ENCODE measurements around the gene SLC17A3.

Gene SLC17A3

GRCh38 chr6:25888626-25889025, 14.6 kb upstream of the SLC17A3 start:
- DNase-seq = no peak

DNA sequence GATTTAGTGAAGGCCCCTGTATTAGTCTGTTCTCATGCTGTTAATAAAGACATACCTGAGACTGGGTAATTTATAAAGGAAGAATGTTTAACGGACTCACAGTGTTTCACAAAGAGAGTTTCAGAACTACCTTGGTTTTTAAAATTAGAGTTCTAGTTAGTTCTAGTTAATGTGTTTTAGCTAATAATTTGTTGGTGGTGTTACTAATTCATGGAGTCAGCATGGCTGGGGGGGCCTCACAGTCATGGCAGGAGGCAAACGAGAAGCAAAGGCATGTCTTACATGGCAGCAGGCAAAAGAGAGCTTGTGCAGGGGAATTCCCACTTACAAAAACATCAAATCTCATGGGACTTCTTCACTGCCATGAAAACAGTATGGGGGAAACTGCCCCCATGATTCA, 12.0 kb upstream of the SLC17A3 start:
- no peak for DNase-seq

- DNase-seq = peak in 1 of 3 donors; percentile 13
These were observed 9.9 kb upstream of the SLC17A3 start for GRCh38 chr6:25883991-25884390.

DNA sequence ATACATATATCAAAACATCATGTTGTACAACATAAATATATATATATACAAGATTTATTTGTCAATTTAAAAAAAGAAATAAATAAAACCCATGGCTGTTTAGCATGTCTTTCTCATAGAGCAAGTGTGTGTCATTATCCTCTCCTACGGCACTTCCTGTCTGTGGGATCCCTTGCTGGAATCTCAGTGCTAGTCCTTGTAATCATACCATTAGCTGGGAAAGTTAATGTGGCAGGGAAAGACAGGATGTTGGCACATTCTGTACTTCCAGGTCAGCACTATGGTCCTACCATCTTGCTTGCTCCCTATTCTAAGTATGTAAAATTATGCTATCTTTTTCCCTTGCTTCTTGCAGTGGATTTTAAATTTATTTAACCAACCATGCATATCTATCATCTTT, 9.5 kb upstream of the SLC17A3 start:
- DNase-seq = no peak

GRCh38 chr6:25882051-25882496, 8.0 kb upstream of the SLC17A3 start:
- peak in 2 of 3 donors; percentile 28 to 29 for DNase-seq

- no peak for DNase-seq
These were observed 6.6 kb upstream of the SLC17A3 start for GRCh38 chr6:25880601-25881000.

DNA sequence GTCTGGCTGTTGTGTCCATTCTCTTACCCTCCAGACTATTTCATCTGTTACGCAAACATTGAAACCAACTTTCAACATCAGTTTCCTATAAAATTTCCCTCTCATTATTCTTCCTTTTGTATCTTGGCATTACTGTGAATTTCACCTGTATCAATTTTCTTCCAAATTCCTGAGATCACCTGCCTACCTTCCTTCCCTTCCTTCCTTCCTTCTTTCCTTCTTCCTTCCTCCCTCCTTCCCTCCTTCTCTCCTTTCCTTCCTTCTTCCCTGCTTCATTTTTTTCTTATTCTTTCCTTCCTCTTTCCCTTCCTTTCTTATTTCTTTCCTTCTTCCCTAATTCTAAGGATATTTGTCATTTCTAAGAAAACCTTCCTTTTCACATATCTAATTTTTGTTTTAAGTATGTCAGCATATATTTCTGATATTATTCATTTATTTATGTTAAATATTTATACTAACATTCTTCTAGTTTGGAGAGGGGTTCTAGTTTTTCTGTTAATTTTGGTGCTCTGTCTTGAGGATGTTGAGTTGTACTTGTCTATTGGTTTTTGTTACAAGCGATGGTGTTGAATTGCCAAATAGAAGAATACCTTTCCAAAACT, 4.8 kb upstream of the SLC17A3 start:
- DNase-seq = no peak

GRCh38 chr6:25875926-25876602, 2.0 kb upstream of the SLC17A3 start:
- DNase-seq = no peak

DNA sequence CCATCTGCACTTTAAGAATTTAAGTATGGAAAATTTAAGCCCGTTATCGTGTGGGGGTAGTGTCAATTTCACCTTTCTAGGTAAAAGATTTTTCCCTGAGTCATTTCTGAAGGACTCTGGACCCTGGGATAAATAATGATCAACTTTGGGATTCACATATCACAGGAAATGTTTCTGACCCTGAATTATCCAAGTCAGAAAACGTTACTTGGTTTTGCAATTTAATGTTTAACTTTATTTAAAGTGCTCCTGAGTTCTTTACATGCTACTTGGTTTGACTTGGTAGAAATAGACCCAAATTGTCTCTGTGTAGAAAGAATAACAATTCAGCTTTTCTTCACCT, 1.5 kb upstream of the SLC17A3 start:
- no peak for DNase-seq

DNA sequence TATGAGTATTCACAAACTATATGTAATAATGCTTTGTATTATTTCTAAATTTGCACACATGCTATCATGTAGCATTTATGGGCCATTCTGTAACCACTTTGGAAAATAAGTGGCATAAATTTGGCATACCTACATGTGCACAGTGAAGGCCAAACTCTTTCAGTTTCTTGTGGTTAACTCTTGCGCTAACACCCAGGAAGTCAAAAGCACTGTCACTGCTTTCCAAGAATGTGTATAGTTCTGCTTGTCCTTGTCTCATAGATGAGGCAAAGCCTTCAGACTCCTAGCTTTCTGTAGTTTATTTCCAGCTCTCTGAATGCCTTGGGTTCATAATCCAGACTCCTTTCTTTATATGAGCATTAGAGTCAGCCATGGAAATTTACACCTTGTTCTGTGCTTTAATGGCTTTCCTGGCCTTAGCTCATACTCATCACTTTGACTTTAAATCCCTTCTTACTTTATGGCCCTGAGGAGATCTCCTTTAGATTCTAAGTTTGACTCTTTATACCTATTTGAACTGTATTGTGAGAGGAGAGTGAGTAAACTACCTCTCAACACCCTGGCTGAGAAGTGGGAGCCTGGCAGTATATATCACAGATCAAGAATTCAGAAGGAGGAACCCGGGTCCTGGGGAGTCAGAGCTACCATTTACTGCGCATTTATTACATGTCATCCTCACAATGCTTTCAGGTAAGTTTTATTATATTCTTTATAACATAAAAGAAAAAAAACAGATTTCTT, 949 bp upstream of the SLC17A3 start:
- peak in 2 of 3 donors; percentile 15 to 42 for DNase-seq

DNA sequence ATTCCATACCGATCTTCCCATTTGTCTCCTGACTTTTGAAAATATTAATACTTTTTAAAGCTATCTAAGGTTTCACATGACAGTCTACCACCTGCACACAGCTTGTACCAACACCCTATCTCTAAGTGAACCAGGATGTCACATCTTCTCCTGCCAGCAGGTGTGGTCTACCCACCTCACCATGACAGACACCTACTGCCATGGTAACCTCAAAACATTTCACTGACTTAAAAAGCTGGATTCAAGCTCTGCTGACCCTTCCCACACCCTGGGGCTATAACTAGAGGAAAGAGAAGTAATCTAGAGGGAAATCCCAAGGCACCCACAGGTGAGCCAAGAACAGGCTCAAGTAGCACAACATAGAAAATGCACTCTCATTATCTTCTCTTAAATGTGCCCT, 1.2 kb downstream of the SLC17A3 start:
- DNase-seq = no peak

- no peak for DNase-seq
These were observed 4.2 kb downstream of the SLC17A3 start for GRCh38 chr6:25869840-25870239.

GRCh38 chr6:25868436-25869183, 5.4 kb downstream of the SLC17A3 start:
- no peak for DNase-seq

GRCh38 chr6:25866011-25866410, 8.0 kb downstream of the SLC17A3 start:
- no peak for DNase-seq

DNA sequence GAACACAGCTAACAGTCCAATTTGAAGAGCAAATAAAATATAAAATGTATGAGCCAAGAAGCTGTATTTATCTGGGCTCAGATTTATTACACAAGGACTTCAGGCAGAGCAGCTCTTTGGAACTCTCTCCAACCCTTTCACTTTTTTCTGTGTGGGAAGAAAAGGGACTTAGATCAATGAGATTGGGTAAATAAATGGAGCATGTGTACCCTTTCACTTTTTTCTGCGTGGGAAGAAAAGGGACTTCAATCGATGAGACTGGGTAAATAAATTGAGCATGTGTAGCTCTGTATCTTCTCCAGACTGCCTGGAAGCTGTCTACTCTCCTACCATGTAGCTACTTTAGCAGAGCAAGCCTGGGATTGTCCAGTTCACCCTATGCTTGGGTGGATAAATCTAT, 10.7 kb downstream of the SLC17A3 start:
- DNase-seq = no peak

DNA sequence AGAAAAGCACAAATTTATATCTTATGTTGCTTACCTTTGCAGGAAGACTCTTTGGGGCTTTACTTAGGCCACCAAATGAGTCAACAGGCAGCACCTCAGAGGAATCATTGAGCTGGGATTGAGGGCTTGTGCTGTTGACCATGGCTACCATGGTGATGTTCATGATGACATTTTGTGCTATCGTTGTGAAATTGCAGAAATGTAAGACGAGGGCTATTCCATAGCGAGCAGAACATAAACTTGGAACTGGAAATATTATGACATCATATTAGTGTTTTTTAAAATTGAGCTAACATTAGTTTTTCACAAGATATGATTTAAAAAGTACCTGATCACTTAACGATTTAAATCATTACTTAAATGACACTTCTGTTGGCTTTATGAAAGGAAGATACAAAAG, 11.8 kb downstream of the SLC17A3 start:
- DNase-seq = no peak

DNA sequence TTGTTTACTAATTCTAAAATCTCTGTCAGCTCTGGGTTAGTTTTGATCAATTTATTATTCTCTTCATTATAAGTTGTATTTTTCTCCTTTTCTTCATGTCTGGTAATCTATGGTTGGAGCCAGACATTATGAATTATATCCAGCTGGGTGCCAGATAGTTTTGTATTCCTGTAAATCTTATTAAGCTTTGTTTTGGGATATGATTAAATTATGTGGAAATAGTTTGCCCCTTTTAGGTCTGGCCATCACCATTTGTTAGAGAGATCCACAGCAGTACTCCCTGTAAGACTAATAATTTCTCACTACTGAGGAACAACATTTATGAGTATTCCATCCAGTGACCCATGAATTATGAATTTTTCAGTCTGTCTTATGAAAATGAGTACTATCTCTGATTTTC, 21.3 kb downstream of the SLC17A3 start:
- DNase-seq = no peak

- no peak for DNase-seq
These were observed 22.1 kb downstream of the SLC17A3 start for GRCh38 chr6:25851961-25852360.

DNA sequence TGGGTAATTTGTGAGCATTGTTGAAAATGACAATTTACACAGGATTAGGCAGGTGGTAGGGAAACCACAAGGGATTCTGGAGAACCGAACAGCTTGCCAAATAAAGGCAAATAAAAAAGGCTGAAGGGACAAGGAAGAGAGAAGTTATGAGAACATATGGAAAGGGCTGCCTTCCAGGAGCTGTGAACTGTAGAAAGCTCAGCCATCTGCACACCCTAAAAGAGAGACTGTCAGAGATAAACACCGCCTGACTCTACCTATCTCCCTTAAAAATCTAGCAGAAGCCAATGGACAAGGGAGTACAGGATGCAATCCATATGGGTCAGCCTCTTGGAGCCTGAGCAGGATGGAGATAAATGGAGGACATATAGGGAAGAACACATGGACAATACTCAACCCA, 29.5 kb downstream of the SLC17A3 start:
- DNase-seq = no peak

DNA sequence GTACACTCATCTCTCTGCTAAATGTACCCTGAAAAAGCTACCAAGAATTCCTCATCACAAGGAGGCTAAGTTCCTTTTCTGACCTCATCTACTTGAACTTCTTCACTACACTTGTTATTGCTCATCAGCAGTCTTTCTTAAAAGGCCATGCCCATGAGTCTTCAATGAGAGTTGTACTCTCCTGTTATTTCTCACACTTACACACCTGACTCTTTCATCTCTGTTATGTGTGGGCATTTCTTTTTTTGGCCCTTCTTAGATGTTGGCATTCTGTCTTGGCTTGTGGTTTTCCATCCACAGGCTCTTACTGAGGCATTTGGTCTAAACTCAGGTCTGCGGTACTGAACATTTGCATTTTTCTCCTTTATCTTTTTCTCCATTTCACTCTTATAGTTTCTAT, 31.5 kb downstream of the SLC17A3 start:
- DNase-seq = no peak

DNA sequence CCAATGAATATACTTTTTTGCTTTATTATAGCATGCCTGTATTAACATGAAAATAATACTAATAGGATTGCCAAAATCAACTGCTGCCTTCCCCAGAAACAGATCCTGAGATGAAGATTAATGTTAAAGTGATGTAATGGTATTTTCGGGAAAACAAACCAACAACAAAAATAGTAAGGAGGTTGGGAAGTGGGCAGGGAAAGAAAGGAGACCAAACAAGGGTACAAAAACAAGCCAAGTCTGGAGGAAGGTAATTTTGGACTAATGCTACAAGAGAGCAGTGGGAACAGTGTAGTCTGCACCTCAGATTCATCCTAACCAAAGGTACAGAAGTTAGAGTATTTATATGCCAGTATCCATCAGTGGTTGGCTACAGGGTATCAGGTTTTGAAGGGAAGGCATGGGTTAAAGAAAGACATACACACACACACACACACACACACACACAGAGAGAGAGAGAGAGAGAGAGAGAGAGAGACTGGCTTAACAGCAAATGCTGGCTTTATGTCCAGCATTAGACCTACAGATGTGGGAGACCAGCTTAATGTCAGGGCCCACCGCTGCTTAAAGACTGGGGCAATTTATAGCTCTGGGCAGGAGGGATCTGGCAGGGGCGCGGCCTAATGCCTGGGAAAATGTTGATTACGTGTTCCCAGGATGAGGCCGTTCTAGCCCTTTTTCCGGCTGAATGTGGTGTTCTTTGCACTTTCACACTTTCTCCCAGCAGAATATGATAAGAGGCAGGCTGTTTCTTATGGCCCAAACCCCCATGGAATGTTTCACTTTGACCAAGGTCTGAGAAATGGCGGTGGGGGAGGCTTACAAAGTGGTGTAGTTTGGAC, 38.4 kb downstream of the SLC17A3 start:
- DNase-seq = no peak

DNA sequence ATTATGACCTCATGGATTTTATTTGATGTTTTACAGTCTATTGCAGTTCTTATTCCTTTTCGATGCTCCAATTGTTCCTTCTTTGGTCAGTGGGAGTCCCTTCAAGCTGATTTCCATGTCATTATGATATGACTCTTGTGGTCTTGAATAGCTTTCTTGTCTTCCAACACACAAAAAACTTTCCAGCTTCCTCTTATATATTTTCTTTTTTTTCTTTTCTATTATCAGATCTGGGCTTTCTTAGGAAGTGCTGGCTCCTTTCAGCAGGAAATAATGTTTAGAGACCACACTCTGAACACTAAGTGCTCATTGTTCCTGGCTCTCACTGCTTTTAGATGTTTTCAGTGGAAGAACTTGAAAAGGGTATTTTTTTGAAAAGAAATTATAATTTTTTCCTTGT, 39.1 kb downstream of the SLC17A3 start:
- no peak for DNase-seq

- DNase-seq = no peak
These were observed 40.9 kb downstream of the SLC17A3 start for GRCh38 chr6:25833136-25833535.
